Natural killer cell (primary cell): ENCODE results near the gene PLBD2. TPM values are rescaled to one million over a fixed set of nuclear protein-coding genes. Genes with fewer than 3 reads are reported as not detected.

Experiments used
- ATAC-seq, 3 donors: fragments of 150-1000 bp in 2 of 3; fragments of 200-7000 bp in 1 of 3; cut with Tn5 transposase; 1 replicate in 1 of 3; 2 replicates in 2 of 3; pipeline ENCODE4 v1.10.0; 2021; ENCODE audit warnings: mild to moderate bottlenecking in 2 of 3, moderate library complexity in 2 of 3
- DNase-seq, 2 donors: peaks; one replicate each; pipeline versions ENCODE4 v3.0.0 to v3.0.0-alpha.2; 2013 to 2021; ENCODE audit warnings: mixed read lengths in 1 of 2
- H3K27ac ChIP-seq: one replicate; pipeline ENCODE4 v1.5.1; 2013; ENCODE audit warnings: mild to moderate bottlenecking, low read length
- H3K27me3 ChIP-seq: one replicate; pipeline ENCODE4 v1.6.1; 2013; ENCODE audit warnings: low read length; ENCODE audit not compliant: control insufficient read depth, insufficient read depth
- H3K36me3 ChIP-seq: one replicate; pipeline ENCODE4 v1.6.1; 2013; ENCODE audit warnings: low read length; ENCODE audit not compliant: control insufficient read depth, insufficient read depth
- H3K4me1 ChIP-seq: one replicate; pipeline ENCODE4 v1.6.1; 2013; ENCODE audit warnings: low read length; ENCODE audit not compliant: control insufficient read depth, insufficient read depth
- H3K4me3 ChIP-seq: one replicate; pipeline ENCODE4 v1.5.1; 2013; ENCODE audit warnings: low read length
- H3K9me3 ChIP-seq: one replicate; pipeline ENCODE4 v1.6.1; 2013; ENCODE audit warnings: low read length; ENCODE audit not compliant: control insufficient read depth, insufficient read depth
- H3K27ac Mint-ChIP-seq, 2 donors: one replicate each; pipeline ENCODE4 v1.8.0; 2022; ENCODE audit warnings: mild to moderate bottlenecking in 2 of 2, mixed read lengths in 2 of 2, moderate library complexity in 1 of 2
- H3K27me3 Mint-ChIP-seq, 2 donors: one replicate each; pipeline ENCODE4 v1.8.0; 2022; ENCODE audit warnings: low read depth in 2 of 2, mixed read lengths in 2 of 2
- H3K36me3 Mint-ChIP-seq: one replicate; pipeline ENCODE4 v1.8.0; 2022; ENCODE audit warnings: mixed read lengths
- H3K4me1 Mint-ChIP-seq, 2 donors: one replicate each; pipeline ENCODE4 v1.8.0; 2022; ENCODE audit warnings: mixed read lengths in 2 of 2
- H3K4me3 Mint-ChIP-seq: one replicate; pipeline ENCODE4 v1.8.0; 2022; ENCODE audit warnings: mild to moderate bottlenecking, moderate library complexity, mixed read lengths
- H3K9me3 Mint-ChIP-seq, 2 donors: one replicate each; pipeline ENCODE4 v1.8.0; 2022; ENCODE audit warnings: mixed read lengths in 2 of 2
- WGBS: methylation state at CpG from one replicate; pipeline ENCODE4 v1.1.7; 2013; ENCODE audit warnings: missing lambda C conversion rate; ENCODE audit not compliant: insufficient coverage; 5-methylcytosine and 5-hydroxymethylcytosine counted together
- intact Hi-C: fragments of 100-400 bp; cut with micrococcal nuclease; formaldehyde crosslinking; loops from one replicate; pipeline ENCODE4 v1.14.2; 2022
- total RNA-seq, 4 donors: library from RNA; stranded (reverse); fragments of 120-200 nt in 1 of 4; gene quantifications; one replicate each; pipeline versions ENCODE4 v1.2.3 to v1.2.4, GENCODE V29; 2013 to 2022
- TF ChIP-seq, protein P1 (sequence below): fragments of 200-600 bp; IDR thresholded peaks from one replicate; pipeline ENCODE4 v1.8.0; 2022; ENCODE audit warnings: antibody characterized with exemption

The PLBD2 gene
- total RNA-seq, 3 donors from 2014 or later (not counting 1 experiment from before 2014, with no cell fraction given), result 15.5 to 18.1 (median 16.3) TPM

DNA sequence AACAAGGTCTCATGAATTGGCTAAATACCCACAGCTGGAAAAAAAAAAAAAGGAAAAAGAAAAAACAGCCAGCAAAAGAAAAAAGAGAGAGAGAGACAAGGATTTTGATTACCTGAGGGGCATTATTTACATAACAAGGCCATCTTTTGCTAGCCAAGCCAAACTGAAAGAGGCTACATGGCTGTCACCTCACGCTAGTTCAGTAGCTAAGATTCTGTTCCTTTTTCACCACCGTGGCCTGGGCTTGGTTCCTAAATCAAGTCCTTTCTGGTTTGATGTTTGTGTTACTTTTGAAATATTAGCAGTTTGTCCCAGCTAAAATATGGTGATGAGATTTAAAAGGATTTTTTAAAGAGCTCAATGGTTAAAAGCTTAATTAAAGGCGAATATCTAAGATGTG is 47.3 kb downstream of the PLBD2 start:
- H3K9me3 Mint-ChIP-seq, result no peaks in the 10 kb centered on the region
- Histone ChIP-seq H3K4me1 (no peaks in the 10 kb centered on the region), H3K27ac (no peak overlapping the region), H3K36me3 (no peaks in the 10 kb centered on the region), H3K27me3 (no peaks in the 10 kb centered on the region), H3K9me3 (no peaks in the 10 kb centered on the region), H3K4me3 (no peak overlapping the region)
- no peaks in the 10 kb centered on the region for H3K4me1 Mint-ChIP-seq
- ATAC-seq (no peak), DNase-seq (no peak)
- H3K36me3 Mint-ChIP-seq, result no peaks in the 10 kb centered on the region
- no peak overlapping the region for H3K27ac Mint-ChIP-seq
- 60% methylated on average over 3 of the region's 3 CpGs for WGBS
- intact Hi-C loops, result no loop called here
- H3K27me3 Mint-ChIP-seq, result peaks cover 7 to 8% of the 10 kb centered on the region in 2 donors
- TF ChIP-seq, protein P1, sequence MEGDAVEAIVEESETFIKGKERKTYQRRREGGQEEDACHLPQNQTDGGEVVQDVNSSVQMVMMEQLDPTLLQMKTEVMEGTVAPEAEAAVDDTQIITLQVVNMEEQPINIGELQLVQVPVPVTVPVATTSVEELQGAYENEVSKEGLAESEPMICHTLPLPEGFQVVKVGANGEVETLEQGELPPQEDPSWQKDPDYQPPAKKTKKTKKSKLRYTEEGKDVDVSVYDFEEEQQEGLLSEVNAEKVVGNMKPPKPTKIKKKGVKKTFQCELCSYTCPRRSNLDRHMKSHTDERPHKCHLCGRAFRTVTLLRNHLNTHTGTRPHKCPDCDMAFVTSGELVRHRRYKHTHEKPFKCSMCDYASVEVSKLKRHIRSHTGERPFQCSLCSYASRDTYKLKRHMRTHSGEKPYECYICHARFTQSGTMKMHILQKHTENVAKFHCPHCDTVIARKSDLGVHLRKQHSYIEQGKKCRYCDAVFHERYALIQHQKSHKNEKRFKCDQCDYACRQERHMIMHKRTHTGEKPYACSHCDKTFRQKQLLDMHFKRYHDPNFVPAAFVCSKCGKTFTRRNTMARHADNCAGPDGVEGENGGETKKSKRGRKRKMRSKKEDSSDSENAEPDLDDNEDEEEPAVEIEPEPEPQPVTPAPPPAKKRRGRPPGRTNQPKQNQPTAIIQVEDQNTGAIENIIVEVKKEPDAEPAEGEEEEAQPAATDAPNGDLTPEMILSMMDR, result no peak
- no peak overlapping the region for H3K4me3 Mint-ChIP-seq

DNA sequence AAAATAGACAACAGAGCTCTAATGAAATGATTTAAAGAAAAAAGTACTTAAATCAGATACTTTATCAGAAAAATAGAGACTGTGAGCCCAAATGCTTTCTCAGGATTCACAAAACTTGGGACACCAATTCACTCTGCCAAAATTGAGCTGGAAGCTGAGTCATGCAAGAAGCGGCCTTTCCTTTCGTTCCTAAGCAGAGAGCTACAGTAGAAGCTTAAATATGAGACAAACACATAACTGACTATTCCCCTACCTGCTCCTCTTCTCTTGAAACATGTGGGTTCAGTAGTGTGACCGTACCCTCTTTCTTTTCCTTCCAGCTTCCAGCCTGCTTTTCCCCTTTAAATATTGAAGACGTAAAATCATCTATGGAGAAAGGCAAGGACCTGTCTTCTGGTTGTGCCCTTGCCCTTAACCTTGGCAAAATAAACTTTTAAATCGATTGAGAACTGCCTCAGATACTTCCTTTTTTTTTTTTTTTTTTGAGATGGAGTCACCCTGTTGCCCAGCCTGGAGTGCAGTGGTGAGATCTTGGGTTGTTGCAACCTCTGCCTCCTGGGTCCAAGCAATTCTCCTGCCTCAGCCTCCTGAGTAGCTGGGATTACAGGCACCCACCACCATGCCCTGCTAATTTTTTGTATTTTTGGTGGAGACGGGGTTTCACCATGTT is 49.7 kb downstream of the PLBD2 start:
- no peaks in the 10 kb centered on the region for H3K4me1 ChIP-seq
- H3K27me3 ChIP-seq, result no peaks in the 10 kb centered on the region
- 60% methylated on average over 6 of the region's 6 CpGs for WGBS
- DNase-seq, result no peak
- Mint-ChIP-seq H3K36me3 (no peaks in the 10 kb centered on the region), H3K27me3 (peaks cover 8 to 9% of the 10 kb centered on the region in 2 donors), H3K27ac (no peak overlapping the region), H3K4me1 (no peaks in the 10 kb centered on the region), H3K4me3 (no peak overlapping the region), H3K9me3 (no peaks in the 10 kb centered on the region)
- no peak overlapping the region for H3K4me3 ChIP-seq
- intact Hi-C loops, result no loop called here
- H3K27ac ChIP-seq, result no peak overlapping the region
- no peak for ATAC-seq
- no peaks in the 10 kb centered on the region for H3K36me3 ChIP-seq
- H3K9me3 ChIP-seq, result no peaks in the 10 kb centered on the region
- TF ChIP-seq, protein P1, result no peak

DNA sequence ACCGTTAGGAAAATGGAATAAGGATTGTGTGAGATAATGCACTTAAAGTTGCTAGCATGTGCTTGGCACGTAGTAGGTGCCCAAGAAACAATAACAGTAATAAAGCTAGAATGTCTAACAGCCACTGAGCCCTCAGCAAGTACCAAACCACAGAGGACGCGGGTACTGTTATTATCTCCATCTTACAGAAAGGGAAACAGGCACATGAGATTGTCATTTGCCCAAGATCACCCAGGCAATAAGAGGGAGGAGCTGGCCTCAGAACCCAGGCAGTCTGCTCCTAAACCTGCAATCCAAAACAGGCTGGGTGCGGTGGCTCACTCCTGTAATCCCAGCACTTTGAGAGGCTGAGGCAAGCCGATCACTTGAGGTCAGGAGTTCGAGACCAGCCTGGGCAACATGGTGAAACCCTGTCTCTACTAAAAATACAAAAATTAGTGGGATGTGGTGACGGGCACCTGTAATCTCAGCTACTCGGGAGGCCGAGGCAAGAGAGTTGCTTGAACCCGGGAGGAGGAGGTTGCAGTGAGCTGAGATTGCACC is 50.4 kb downstream of the PLBD2 start:
- H3K27me3 ChIP-seq, result no peaks in the 10 kb centered on the region
- Mint-ChIP-seq H3K36me3 (no peaks in the 10 kb centered on the region), H3K4me1 (no peaks in the 10 kb centered on the region), H3K27ac (no peak overlapping the region), H3K4me3 (no peak overlapping the region), H3K9me3 (no peaks in the 10 kb centered on the region), H3K27me3 (peaks cover 8 to 9% of the 10 kb centered on the region in 2 donors)
- ATAC-seq, result no peak
- WGBS, result 81% methylated on average over 11 of the region's 11 CpGs
- no peaks in the 10 kb centered on the region for H3K4me1 ChIP-seq
- intact Hi-C loops, result no loop called here
- no peaks in the 10 kb centered on the region for H3K36me3 ChIP-seq
- no peaks in the 10 kb centered on the region for H3K9me3 ChIP-seq
- H3K4me3 ChIP-seq, result no peak overlapping the region
- H3K27ac ChIP-seq, result no peak overlapping the region
- TF ChIP-seq, protein P1, result no peak
- DNase-seq, result no peak
